NCI-H187 treated with DMSO at 0.1 percent for 48 hours (cell line): Measurements from ENCODE around the gene SNX15.

Experiments
- DNase-seq: peaks from one replicate; lab custom pipeline; 2025; lab: John Stamatoyannopoulos, UW

The SNX15 gene

DNA sequence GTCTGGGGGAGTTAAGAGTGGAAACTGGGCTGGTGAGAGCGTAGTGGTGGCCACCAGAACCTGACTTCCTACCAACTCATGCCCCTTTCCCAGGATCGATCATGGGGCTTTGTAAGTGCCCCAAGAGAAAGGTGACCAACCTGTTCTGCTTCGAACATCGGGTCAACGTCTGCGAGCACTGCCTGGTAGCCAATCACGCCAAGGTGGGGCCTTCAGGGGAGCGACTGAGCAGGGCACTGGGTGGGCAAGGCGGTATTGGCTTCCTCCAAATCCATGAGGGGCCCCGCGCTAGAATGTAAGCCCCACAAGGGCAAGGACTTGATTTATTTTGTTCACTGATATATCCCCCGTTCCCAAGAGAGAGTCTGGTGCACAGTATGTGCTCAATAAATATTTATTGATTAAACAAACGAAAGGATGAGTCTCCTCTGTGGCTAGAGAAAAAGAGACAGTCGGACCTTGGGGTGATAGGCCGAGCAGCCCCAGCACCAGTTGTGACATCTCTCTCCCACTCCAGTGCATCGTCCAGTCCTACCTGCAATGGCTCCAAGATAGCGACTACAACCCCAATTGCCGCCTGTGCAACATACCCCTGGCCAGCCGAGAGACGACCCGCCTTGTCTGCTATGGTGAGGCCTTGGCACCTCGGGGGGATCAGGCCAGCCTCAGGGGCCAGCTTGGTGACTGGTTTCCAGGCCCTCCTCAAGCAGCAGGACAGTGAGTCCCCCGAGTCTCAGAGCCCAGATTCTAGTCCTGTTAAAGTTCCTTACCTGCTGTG, 57.5 kb downstream of the SNX15 start:
- DNase-seq: no peak

DNA sequence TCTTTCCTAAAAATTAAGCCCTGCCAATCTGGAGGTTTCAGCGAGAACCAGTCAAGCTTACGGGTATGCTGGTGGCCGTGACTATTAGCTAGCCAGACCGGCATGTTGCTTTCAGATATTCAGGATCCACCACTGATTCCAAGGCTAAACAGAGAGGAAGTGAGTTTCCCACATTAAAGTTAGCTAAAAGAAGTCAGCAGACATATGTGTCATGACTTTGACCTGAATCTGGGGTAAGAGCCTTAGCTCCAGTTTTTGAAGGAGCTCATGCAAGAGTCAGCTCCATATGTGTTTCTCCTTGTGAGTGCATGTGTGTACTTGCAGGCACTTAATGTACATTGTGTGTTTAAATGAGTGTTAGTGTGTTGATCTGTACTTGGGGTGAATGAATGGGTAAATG, 58.2 kb downstream of the SNX15 start:
- DNase-seq: no peak

DNA sequence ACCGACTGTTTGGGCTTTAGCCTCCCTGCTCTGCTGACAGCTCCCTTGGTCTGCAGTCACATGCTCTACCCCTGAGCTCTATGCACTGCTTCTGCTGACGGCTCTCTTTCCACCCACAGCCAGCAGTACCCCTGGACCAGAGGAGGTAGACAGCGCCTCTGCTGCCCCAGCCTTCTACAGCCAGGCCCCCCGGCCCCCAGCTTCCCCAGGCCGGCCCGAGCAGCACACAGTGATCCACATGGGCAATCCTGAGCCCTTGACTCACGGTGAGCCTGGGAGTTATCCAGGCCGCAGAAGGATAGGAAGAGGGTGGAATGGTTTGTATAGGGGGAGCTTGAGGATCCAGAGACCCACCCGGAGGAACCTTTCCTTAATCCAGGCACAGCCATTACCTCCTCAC, 59.6 kb downstream of the SNX15 start:
- no peak for DNase-seq

GRCh38 chr11:65087216-65087615, 60.0 kb downstream of the SNX15 start:
- DNase-seq: no peak

- no peak for DNase-seq
Observed at GRCh38 chr11:65087827-65088226, 60.6 kb downstream of the SNX15 start.

DNA sequence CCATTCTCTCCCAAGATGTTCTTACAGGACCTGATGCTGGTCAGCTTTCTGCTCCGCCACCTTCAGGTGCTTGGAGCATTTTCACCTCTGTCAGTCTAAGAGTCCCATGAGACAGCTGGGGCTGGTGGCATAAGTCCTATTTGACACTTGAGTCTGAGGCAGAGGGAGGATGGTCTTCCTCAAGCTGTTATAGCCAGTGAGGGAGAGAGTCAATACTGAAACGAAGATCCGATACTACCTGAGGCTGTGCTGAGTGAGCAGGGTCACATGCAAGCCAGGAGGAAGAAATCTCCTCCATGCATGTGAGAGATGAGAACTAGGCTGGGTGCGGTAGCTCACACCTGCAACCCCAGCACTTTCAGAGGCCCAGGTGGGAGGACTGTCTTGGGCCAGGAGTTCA, 62.4 kb downstream of the SNX15 start:
- no peak for DNase-seq
